Hepatocyte (in vitro differentiated cells): ENCODE measurements around the gene FBXL2. TPM values are rescaled to one million over a fixed set of nuclear protein-coding genes. Genes with fewer than 3 reads are reported as not detected.

ENCODE experiments used
- DNase-seq: peaks from one replicate; pipeline ENCODE4 v3.0.0-alpha.2; 2016; ENCODE audit warnings: low spot score
- H2AFZ ChIP-seq: fragments of 200-600 bp; sonication (generic); 2 replicates; pipeline ENCODE4 v1.6.0; 2016; ENCODE audit warnings: antibody characterized with exemption, mild to moderate bottlenecking
- H3K27ac ChIP-seq: fragments of 200-600 bp; sonication (generic); 2 replicates; pipeline ENCODE4 v1.5.1; 2016; ENCODE audit warnings: mild to moderate bottlenecking
- H3K27me3 ChIP-seq: fragments of 200-600 bp; sonication (generic); 2 replicates; pipeline ENCODE4 v1.6.1; 2016
- H3K36me3 ChIP-seq: fragments of 200-600 bp; sonication (generic); replicated peaks from 2 replicates; pipeline ENCODE4 v1.5.1; 2016; ENCODE audit warnings: low read depth; ENCODE audit not compliant: insufficient read depth
- H3K4me1 ChIP-seq: fragments of 200-600 bp; sonication (generic); 2 replicates; pipeline ENCODE4 v1.5.1; 2016; ENCODE audit warnings: mild to moderate bottlenecking, moderate library complexity; ENCODE audit not compliant: insufficient read depth
- H3K4me2 ChIP-seq: fragments of 200-600 bp; sonication (generic); 2 replicates; pipeline ENCODE4 v1.6.0; 2016
- H3K4me3 ChIP-seq: fragments of 200-600 bp; sonication (generic); 2 replicates; pipeline ENCODE4 v1.5.1; 2016; ENCODE audit warnings: mild to moderate bottlenecking
- H3K79me2 ChIP-seq: fragments of 200-600 bp; sonication (generic); 2 replicates; pipeline ENCODE4 v1.6.0; 2017; ENCODE audit warnings: mild to moderate bottlenecking
- H3K9me2 ChIP-seq: fragments of 200-600 bp; sonication (generic); replicated peaks from 2 replicates; pipeline ENCODE4 v1.6.0; 2017; ENCODE audit warnings: mild to moderate bottlenecking; ENCODE audit not compliant: insufficient read depth
- H3K9me3 ChIP-seq: fragments of 200-600 bp; sonication (generic); 2 replicates; pipeline ENCODE4 v1.5.1; 2016; ENCODE audit warnings: low read depth, mild to moderate bottlenecking
- H4K20me1 ChIP-seq: fragments of 200-600 bp; sonication (generic); 2 replicates; pipeline ENCODE4 v1.6.0; 2016; ENCODE audit warnings: mild to moderate bottlenecking; ENCODE audit not compliant: insufficient read depth, poor library complexity, severe bottlenecking
- CTCF ChIP-seq: fragments of 200-600 bp; sonication (generic); IDR thresholded peaks from 2 replicates; pipeline ENCODE4 v1.5.1; 2016; ENCODE audit warnings: antibody characterized with exemption, mild to moderate bottlenecking; ENCODE audit not compliant: poor library complexity
- EZH2 ChIP-seq: fragments of 200-600 bp; sonication (generic); IDR thresholded peaks from 2 replicates; pipeline ENCODE4 v1.6.1; 2016; ENCODE audit warnings: antibody characterized with exemption, mild to moderate bottlenecking, borderline replicate concordance
- EZH2phosphoT487 ChIP-seq: fragments of 200-600 bp; sonication (generic); IDR thresholded peaks from one replicate; pipeline ENCODE4 v1.6.1; 2018; ENCODE audit warnings: antibody characterized with exemption, mild to moderate bottlenecking, low read depth, moderate library complexity; ENCODE audit not compliant: unreplicated experiment, severe bottlenecking
- WGBS: methylation state at CpG from one replicate; pipeline ENCODE4 v1.1.6; 2016; ENCODE audit warnings: low lambda C conversion rate; ENCODE audit errors: missing lambda C conversion rate; 5-methylcytosine and 5-hydroxymethylcytosine counted together
- polyA plus RNA-seq: library from polyadenylated mRNA; unstranded; fragments of >200 nt; fragmentation: Nextera tagmentation; extraction: Ambion mirVana; gene quantifications from 2 replicates; pipeline ENCODE4 v1.2.1, GENCODE V29; 2016
- total RNA-seq: library from RNA; depleted of rRNA; stranded (reverse); fragments of >200 nt; gene quantifications from 2 replicates; pipeline ENCODE4 v1.2.3, GENCODE V29; 2014

Gene FBXL2
- total and polyA plus RNA-seq, 2 experiments from 2014 or later: 15.6 to 15.7 TPM

GRCh38 chr3:33238923-33239322 lies 38.3 kb upstream of the FBXL2 start:
- Histone ChIP-seq H3K27ac (no peak overlapping the region), H2AFZ (no peak overlapping the region), H3K36me3 (no peaks in the 10 kb centered on the region), H4K20me1 (no peaks in the 10 kb centered on the region), H3K9me3 (no peaks in the 10 kb centered on the region), H3K79me2 (no peaks in the 10 kb centered on the region), H3K27me3 (no peaks in the 10 kb centered on the region), H3K9me2 (no peaks in the 10 kb centered on the region), H3K4me3 (no peak overlapping the region), H3K4me2 (no peak overlapping the region), H3K4me1 (peaks cover 5% of the 10 kb centered on the region)
- no peak for TF ChIP-seq EZH2
- no peak for TF ChIP-seq EZH2phosphoT487
- TF ChIP-seq CTCF: no peak
- no peak for DNase-seq
- WGBS: 89% methylated on average over 1 of the region's 1 CpG

DNA sequence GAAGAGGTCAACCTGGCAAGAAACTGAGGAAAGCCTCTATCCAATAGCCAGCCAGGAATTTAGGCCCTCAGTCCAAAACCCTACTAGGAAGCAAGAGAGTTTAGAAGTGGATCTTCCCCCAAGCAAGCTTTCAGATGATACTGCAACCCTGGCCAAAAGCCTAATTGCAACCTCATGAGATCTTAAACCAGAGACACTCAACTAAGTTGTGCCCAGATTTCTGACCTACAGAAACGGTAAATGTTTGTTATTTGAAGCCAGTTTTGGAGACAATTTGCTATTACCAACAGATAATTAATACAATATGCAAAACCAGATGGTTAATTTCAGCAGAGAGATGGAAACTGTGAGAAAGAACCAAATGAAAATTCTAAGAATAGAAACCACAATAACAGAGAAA lies 37.0 kb upstream of the FBXL2 start:
- TF ChIP-seq EZH2 (no peak), EZH2phosphoT487 (no peak), CTCF (no peak)
- no peak for DNase-seq
- 50% methylated on average over 1 of the region's 1 CpG for WGBS
- Histone ChIP-seq H3K79me2 (no peaks in the 10 kb centered on the region), H3K4me1 (peaks cover 5% of the 10 kb centered on the region), H3K27me3 (no peaks in the 10 kb centered on the region), H3K4me3 (no peak overlapping the region), H3K27ac (no peak overlapping the region), H2AFZ (no peak overlapping the region), H4K20me1 (no peaks in the 10 kb centered on the region), H3K9me3 (no peaks in the 10 kb centered on the region), H3K36me3 (no peaks in the 10 kb centered on the region), H3K4me2 (no peak overlapping the region), H3K9me2 (no peaks in the 10 kb centered on the region)

GRCh38 chr3:33246786-33247185 lies 30.5 kb upstream of the FBXL2 start:
- DNase-seq: no peak
- Histone ChIP-seq H3K27ac (no peak overlapping the region), H2AFZ (no peak overlapping the region), H3K9me2 (no peaks in the 10 kb centered on the region), H4K20me1 (no peaks in the 10 kb centered on the region), H3K4me2 (no peak overlapping the region), H3K79me2 (no peaks in the 10 kb centered on the region), H3K4me3 (no peak overlapping the region), H3K27me3 (no peaks in the 10 kb centered on the region), H3K4me1 (no peaks in the 10 kb centered on the region), H3K36me3 (no peaks in the 10 kb centered on the region), H3K9me3 (no peaks in the 10 kb centered on the region)
- TF ChIP-seq EZH2 (no peak), EZH2phosphoT487 (no peak), CTCF (no peak)

DNA sequence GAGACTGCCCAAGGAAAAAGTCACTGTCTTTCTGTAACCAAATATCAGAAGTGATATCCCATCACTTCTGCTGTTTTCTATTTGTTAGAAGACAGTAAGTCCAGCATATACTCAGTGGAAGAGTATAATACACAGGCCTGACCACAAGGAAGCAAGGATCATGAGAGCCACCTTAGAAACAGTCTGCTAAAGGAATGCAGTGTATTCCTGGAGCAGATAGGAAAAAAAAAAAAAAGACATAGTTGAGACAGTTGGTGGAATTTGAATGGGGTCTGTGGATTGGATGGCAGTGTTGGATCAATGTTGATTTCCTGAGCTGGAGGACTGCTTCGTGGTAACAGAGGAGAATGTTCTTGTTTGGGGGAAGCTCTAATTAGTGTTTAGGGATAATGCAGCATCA lies 26.5 kb upstream of the FBXL2 start:
- DNase-seq: no peak
- H3K4me3 ChIP-seq: no peak overlapping the region
- no peaks in the 10 kb centered on the region for H4K20me1 ChIP-seq
- no peaks in the 10 kb centered on the region for H3K36me3 ChIP-seq
- H3K4me2 ChIP-seq: no peak overlapping the region
- H2AFZ ChIP-seq: no peak overlapping the region
- no peaks in the 10 kb centered on the region for H3K79me2 ChIP-seq
- H3K4me1 ChIP-seq: no peaks in the 10 kb centered on the region
- H3K9me3 ChIP-seq: no peaks in the 10 kb centered on the region
- WGBS: 24% methylated on average over 1 of the region's 1 CpG
- H3K27me3 ChIP-seq: no peaks in the 10 kb centered on the region
- no peak overlapping the region for H3K27ac ChIP-seq
- no peaks in the 10 kb centered on the region for H3K9me2 ChIP-seq
- TF ChIP-seq EZH2phosphoT487 (no peak), EZH2 (no peak), CTCF (no peak)
